Measurements from ENCODE around the gene IL2RA. TPM values are rescaled to one million over a fixed set of nuclear protein-coding genes. Genes with fewer than 3 reads are reported as not detected.

The IL2RA gene
- not detected in 2 replicates for total RNA-seq

DNA sequence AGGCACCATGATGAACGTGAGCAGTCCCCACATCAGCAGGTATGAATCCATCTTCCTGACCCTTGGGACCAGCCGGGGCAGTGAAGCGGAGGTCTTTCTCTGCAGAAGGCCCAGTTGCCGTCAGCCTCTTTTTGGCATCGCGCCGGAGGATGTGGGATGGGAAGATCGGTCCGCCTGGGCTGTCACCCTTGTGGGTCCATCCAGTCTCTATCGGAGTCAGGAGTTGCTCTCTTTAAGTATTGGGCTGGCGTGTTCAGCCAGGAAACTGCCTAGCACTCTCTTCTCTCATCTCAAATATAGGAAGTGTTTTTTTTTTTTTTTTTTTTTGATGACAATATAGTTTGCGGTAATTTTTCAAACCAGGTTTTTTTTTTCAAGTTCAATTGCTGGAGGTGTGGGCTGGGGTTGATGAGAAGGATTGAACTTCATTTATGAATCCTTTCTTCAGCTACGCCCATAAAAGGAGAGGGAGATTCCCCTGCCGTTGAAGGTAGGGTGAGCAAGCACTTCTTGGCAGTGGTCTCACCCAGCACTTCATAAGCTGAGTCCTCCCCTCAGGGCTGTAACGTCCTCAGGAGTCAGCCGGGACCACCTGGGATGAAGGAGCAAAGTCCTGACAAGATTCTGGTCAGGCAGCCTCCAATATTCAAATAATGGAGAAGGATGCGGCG lies at the start of gene IL2RA:
TSS of gene IL2RA (minus strand) at position 267 of the 671 bp plus-strand sequence. CDS start at position 51, 216 bp downstream.

DNA sequence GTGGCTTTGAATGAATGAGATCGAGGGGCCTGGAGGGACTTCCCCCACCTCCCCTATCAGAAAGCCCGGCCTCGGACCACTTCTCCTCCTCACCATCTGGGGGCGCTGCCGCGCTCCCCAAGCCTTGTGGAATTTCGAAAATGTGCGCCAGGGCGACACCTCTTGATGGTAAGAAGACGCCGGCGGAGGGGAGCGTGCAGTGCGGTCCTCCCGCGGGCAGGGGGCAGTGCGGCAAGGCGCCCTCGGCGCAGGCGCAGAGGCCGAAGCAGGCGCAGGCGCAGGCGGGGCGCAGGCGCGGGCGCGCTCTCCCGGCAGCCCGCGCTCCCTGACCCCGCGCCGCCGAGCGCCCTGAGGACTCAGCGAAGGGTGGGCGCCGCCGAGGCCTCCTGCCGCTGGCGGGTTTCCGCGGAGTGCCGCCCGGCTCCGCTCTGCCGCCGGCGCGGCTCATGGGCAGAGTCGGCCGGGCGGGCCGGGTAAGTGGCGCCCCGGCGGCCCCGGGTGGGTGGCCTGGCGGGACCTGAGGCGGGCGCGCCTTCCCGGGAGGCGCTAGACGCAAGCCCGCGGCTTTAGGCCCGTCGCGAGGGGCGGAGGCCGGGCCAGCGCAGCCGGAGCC lies 26.7 kb upstream of the IL2RA start, which contains the start of gene RBM17:
TSS of gene RBM17 (plus strand) at position 314 of the 613 bp plus-strand sequence. CDS start 8,032 bp downstream, outside the sequence.

DNA sequence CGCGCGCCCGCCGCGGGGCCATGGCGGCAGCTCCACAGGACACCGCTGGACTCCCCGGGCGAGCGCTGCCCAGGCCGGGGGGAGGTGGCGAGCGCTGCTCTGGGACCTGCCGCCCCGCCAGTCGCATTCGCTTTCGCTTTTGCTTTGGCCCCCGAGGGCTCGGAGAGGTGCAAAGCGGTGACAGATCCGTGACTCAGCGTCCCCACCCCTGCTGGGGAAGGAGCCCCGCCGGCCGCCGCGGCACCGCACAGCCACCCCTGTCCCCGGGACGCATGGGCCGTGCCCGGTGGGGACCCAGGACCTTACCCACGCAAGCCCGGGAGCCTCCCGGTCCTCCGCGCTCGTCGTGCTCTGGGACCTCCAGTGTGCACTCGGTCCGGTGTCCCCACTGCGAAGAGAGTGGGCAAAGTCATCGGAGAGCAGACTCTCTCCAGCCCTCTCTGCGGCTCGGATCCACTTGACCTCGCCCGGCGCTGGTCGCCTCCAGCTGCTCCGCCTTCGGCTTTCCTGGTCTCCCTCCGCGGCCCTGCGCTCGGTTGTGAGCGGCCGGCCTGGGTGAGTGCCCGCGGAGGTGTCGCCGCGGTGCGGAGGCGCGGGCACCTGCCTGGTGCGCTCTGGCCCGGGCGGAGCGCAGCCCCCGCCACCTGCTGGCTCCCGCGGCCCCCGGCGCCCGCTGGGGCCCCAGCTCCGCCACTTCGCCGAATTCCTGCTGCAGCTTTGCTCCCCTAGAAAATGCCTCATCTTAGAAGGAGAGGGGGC lies 84.5 kb downstream of the IL2RA start, which contains the start of gene IL15RA:
TSS of gene IL15RA (minus strand) at position 73 of the 759 bp plus-strand sequence. CDS start at position 22, 51 bp downstream.

Other genes with a start within 250 kb of the IL2RA start
- gene GDI2, start 248.9 kb downstream of the IL2RA start, total RNA-seq: 532 and 540 TPM in 2 replicates
- gene ANKRD16, start 172.5 kb downstream of the IL2RA start, total RNA-seq: 8.4 and 12.9 TPM in 2 replicates
- 96.6 and 151 TPM in 2 replicates for gene FBH1, start 172.1 kb downstream of the IL2RA start, total RNA-seq
- gene IL15RA, start 84.8 kb downstream of the IL2RA start, total RNA-seq: 3.5 and 13.7 TPM in 2 replicates
- gene RBM17, start 26.7 kb upstream of the IL2RA start, total RNA-seq: 34.1 and 45.5 TPM in 2 replicates
- 20.1 and 65.7 TPM in 2 replicates for gene PFKFB3, start 140.6 kb upstream of the IL2RA start, total RNA-seq

All from smooth muscle cell of trachea (primary cell).